NCI-H1930 (cell line): Measurements from ENCODE around the gene PCDHA2.
"Not testable (repeated sequence)": the region's sequence is repeated elsewhere in the genome, so short reads cannot be mapped to it uniquely, and the experiment has no call there.

ENCODE experiments used
- DNase-seq, 2 experiments: peaks; one replicate each; lab custom pipeline; 2025; lab: John Stamatoyannopoulos, UW

Gene PCDHA2

GRCh38 chr5:140821375-140822280, 27.0 kb downstream of the PCDHA2 start, which contains the start of gene PCDHA5:
TSS of gene PCDHA5 (plus strand) at chr5:140821613.
- no peak for DNase-seq

DNA sequence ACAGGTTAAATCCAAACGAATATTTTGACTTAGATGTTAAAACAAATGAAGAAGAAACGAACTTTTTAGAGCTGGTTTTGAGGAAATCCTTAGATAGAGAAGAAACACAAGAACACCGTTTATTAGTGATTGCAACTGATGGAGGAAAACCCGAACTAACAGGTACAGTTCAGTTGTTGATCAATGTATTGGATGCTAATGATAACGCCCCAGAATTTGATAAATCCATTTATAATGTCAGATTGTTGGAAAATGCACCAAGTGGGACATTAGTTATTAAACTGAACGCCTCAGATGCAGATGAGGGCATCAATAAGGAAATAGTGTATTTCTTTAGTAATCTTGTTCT, 27.6 kb downstream of the PCDHA2 start:
- DNase-seq = no peak

DNA sequence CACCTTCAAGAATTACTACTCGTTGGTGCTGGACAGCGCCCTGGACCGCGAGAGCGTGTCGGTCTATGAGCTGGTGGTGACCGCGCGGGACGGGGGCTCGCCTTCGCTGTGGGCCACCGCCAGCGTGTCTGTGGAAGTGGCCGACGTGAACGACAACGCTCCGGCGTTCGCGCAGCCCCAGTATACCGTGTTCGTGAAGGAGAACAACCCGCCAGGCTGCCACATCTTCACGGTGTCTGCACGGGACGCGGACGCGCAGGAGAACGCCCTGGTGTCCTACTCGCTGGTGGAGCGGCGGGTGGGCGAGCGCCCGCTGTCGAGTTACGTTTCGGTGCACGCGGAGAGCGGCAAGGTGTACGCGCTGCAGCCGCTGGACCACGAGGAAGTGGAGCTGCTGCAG, 28.3 kb downstream of the PCDHA2 start:
- DNase-seq = not testable (repeated sequence)

DNA sequence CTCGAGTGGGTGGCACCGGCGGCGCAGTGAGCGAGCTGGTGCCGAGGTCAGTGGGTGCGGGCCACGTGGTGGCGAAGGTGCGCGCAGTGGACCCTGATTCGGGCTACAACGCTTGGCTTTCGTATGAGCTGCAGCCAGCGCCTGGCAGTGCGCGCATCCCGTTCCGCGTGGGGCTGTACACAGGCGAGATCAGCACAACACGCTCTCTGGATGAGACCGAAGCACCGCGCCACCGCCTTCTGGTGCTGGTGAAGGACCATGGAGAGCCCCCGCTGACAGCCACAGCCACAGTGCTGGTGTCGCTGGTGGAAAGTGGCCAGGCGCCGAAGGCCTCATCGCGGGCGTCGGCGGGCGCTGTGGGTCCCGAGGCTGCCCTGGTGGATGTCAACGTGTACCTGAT, 28.8 kb downstream of the PCDHA2 start:
- no peak for DNase-seq

GRCh38 chr5:140827704-140828361, 33.2 kb downstream of the PCDHA2 start, which contains the start of gene PCDHA6:
TSS of gene PCDHA6 (plus strand) at chr5:140827960. CDS start at chr5:140828092, 132 bp downstream.
- no peak for DNase-seq

- no peak for DNase-seq
These were observed 33.7 kb downstream of the PCDHA2 start for GRCh38 chr5:140828362-140828737.

DNA sequence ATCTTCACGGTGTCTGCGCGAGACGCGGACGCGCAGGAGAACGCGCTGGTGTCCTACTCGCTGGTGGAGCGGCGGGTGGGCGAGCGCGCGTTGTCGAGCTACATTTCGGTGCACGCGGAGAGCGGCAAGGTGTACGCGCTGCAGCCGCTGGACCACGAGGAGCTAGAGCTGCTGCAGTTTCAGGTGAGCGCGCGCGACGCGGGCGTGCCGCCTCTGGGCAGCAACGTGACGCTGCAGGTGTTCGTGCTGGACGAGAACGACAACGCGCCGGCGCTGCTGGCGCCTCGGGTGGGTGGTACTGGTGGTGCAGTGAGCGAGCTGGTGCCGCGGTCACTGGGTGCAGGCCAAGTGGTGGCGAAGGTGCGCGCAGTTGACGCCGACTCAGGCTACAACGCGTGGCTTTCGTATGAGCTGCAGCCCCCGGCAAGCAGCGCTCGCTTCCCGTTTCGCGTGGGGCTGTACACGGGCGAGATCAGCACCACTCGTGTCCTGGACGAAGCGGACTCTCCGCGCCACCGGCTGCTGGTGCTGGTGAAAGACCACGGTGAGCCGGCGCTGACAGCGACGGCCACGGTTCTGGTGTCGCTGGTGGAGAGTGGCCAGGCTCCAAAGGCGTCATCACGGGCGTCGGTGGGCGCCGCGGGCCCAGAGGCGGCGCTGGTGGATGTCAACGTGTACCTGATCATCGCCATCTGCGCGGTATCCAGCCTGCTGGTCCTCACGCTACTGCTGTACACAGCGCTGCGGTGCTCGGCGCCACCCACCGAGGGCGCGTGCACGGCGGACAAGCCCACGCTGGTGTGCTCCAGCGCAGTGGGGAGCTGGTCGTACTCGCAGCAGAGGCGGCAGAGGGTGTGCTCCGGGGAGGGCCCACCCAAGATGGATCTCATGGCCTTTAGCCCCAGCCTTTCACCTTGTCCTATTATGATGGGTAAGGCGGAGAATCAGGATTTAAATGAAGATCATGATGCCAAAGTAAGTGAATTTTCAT, 35.2 kb downstream of the PCDHA2 start:
- not testable (repeated sequence) for DNase-seq

- DNase-seq = no peak
These were observed 39.3 kb downstream of the PCDHA2 start, which contains the start of gene PCDHA7 for GRCh38 chr5:140833993-140834392. TSS of gene PCDHA7 (plus strand) at chr5:140834269. CDS start at chr5:140834384, 115 bp downstream.

- not testable (repeated sequence) for DNase-seq
These were observed 39.9 kb downstream of the PCDHA2 start for GRCh38 chr5:140834439-140835008.

- no peak for DNase-seq
These were observed 41.2 kb downstream of the PCDHA2 start for GRCh38 chr5:140835622-140836510.

GRCh38 chr5:140840978-140841962, 46.6 kb downstream of the PCDHA2 start, which contains the start of gene PCDHA8:
TSS of gene PCDHA8 (plus strand) at chr5:140841187. CDS start at chr5:140841322, 135 bp downstream.
- DNase-seq = no peak

DNA sequence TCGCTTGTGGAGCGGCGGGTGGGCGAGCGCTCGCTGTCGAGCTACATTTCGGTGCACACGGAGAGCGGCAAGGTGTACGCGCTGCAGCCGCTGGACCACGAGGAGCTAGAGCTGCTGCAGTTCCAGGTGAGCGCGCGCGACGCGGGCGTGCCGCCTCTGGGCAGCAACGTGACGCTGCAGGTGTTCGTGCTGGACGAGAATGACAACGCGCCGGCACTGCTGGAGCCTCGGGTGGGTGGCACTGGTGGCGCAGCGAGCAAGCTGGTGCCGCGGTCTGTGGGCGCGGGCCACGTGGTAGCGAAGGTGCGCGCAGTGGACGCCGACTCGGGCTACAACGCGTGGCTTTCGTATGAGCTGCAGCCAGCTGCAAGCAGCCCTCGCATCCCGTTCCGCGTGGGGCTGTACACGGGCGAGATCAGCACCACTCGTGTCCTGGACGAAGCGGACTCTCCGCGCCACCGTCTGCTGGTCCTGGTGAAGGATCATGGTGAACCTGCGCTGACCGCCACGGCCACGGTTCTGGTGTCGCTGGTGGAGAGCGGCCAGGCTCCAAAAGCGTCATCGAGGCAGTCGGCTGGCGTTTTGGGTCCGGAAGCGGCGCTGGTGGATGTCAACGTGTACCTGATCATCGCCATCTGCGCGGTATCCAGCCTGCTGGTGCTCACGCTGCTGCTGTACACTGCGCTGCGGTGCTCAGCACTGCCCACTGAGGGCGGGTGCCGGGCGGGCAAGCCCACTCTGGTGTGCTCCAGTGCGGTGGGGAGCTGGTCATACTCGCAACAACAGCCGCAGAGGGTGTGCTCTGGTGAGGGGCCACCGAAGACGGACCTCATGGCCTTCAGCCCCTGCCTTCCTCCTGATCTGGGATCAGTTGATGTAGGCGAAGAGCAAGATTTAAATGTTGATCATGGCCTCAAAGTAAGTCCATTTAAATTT, 48.4 kb downstream of the PCDHA2 start:
- no peak for DNase-seq
